ENCODE results near the gene ETV6.

ETV6 gene

GRCh38 chr12:11823043-11823442 is 173.6 kb downstream of the ETV6 start:
- DNase-seq = no peak

- no peak for DNase-seq
Observed at GRCh38 chr12:11823593-11823992, 174.1 kb downstream of the ETV6 start.

GRCh38 chr12:11824069-11824468 is 174.6 kb downstream of the ETV6 start:
- no peak for DNase-seq

GRCh38 chr12:11824736-11825135 is 175.3 kb downstream of the ETV6 start:
- DNase-seq = no peak

- no peak for DNase-seq
Observed at GRCh38 chr12:11825278-11825677, 175.8 kb downstream of the ETV6 start.

GRCh38 chr12:11826574-11826973 is 177.1 kb downstream of the ETV6 start:
- no peak for DNase-seq

GRCh38 chr12:11827091-11828061 is 177.9 kb downstream of the ETV6 start:
- peak in 10 of 58 donors; percentile 8 to 53 (median 20) for DNase-seq

GRCh38 chr12:11829764-11830194 is 180.3 kb downstream of the ETV6 start:
- no peak for DNase-seq

- no peak for DNase-seq
Observed at GRCh38 chr12:11830307-11830801, 180.9 kb downstream of the ETV6 start.

- no peak for DNase-seq
Observed at GRCh38 chr12:11832093-11832492, 182.6 kb downstream of the ETV6 start.

GRCh38 chr12:11833174-11833895 is 183.9 kb downstream of the ETV6 start:
- no peak for DNase-seq

GRCh38 chr12:11834104-11834812 is 184.8 kb downstream of the ETV6 start:
- no peak for DNase-seq

- no peak for DNase-seq
Observed at GRCh38 chr12:11834931-11835330, 185.5 kb downstream of the ETV6 start.

- peak in 12 of 58 donors; percentile 16 to 52 (median 23) for DNase-seq
Observed at GRCh38 chr12:11836282-11837151, 187.0 kb downstream of the ETV6 start.

GRCh38 chr12:11837216-11837934 is 187.9 kb downstream of the ETV6 start:
- DNase-seq = no peak

- DNase-seq = peak in 1 of 58 donors; percentile 51
Observed at GRCh38 chr12:11838403-11838802, 188.9 kb downstream of the ETV6 start.

GRCh38 chr12:11839091-11839641 is 189.7 kb downstream of the ETV6 start:
- peak in 14 of 58 donors; percentile 12 to 71 (median 42) for DNase-seq

- no peak for DNase-seq
Observed at GRCh38 chr12:11840366-11840765, 190.9 kb downstream of the ETV6 start.

GRCh38 chr12:11846488-11846887 is 197.0 kb downstream of the ETV6 start:
- DNase-seq = no peak

Measured in anterior cingulate cortex (tissue), 58 donors.